T-helper 22 cell (primary cell): ENCODE results near the gene AXIN2.

Experiments used
- DNase-seq: peaks from one replicate; pipeline ENCODE4 v3.0.0-alpha.2; 2020; ENCODE audit warnings: low read depth

AXIN2 gene

DNA sequence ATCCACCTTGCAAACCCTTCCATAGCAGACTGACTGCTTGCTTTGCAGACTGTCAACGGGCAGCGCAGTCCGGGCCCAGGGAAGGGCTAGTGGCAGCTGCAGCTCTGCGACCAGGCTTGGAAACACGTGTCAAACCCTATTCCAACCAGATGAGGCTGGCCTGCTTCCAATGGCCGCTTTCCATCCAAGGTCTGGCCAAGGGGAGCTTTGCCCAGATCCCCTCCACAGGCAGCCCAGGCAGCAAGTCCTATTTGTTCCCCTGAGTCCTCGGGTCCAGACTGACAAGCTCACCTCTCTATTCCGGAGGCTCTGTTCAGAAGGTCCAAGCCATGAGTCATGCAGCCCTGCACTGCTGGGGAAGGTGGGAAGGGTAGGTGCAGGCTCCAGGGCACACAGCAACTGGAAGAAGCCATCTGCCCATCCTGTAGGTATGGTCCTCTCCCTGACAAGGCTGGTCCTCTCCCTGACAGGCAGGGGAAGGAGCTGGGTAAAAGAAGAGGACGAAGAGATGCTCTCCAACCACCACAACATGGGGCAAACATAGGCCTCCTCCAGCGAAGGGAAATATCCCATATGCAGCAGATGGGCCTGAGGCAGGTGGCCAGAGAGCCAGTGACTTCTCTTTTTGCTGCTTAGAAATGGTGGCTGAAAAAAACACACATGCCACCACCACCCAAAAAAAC, 22.6 kb upstream of the AXIN2 start:
- no peak for DNase-seq

GRCh38 chr17:65576939-65577338, 15.5 kb upstream of the AXIN2 start:
- DNase-seq, result no peak

DNA sequence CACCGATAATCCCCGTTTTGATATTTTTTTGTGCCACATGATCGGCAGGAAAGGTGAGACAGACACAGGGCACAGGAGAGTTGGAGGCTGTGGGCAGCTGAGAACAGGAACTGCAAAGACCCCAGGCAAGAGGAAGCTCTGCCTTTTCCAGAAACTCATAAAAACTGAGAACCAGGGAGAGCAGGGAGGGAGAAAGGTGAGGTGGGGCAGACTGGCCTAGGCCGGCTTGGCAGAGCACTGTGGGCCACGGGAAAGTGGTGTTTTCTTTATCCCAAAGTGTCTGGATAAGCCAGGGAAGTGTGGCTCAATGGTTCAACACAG, 11.8 kb upstream of the AXIN2 start:
- DNase-seq, result no peak

DNA sequence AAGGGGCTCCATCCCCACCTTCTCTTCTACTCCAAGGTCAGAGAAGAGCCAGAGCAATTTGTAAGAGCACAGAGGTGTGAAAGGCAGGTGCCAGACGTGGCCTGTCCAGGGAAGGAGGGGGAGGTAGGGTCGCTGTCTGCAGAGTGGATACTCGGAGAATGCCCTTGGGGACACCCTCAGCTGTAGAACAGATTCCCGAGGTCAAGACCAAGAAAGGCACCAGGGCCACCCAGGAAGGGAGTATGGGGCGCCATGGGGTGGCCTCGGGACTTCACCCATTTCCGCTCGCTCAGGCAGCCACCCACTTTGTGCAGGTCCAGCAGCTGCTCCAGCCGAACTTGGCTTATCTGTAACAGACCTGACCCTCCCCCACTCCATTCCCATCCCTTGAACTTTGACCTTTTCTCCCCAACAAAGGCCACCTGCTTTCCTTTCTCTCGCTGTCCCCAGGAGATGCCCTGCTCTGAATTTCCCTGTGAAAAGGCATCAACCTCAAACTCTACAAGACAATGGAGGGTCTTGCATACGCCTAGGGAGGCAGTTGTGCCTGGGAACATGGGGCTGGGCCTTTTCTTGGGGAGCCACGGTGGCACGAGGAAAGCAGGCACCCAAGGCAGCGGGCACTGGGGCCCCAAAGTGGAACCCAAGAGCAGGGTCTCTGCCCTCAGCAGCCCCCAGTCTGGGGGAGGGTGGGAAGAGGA, 11.3 kb upstream of the AXIN2 start:
- no peak for DNase-seq

DNA sequence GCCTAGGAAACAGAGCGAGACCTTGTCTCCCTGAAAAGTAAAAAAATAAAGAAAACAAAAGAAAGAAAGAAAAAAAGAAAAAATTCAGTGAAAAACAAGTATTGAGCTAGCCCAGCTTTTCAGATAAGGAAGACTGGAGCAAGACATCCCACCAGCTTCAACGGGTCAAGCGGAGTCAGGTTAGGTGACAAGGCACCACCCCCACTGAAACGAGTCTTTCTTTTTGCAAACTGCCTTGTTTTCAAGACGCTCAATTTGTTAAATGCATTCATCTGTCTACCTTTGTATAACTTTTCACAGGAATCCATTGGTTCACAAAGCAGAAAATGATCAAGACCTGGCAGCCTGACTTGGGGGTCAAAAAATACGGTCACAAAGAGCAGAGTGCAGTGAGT, 10.7 kb upstream of the AXIN2 start:
- no peak for DNase-seq

- no peak for DNase-seq
Measured at GRCh38 chr17:65568918-65569317, 7.5 kb upstream of the AXIN2 start.

GRCh38 chr17:65567566-65567965, 6.1 kb upstream of the AXIN2 start:
- DNase-seq, result no peak

DNA sequence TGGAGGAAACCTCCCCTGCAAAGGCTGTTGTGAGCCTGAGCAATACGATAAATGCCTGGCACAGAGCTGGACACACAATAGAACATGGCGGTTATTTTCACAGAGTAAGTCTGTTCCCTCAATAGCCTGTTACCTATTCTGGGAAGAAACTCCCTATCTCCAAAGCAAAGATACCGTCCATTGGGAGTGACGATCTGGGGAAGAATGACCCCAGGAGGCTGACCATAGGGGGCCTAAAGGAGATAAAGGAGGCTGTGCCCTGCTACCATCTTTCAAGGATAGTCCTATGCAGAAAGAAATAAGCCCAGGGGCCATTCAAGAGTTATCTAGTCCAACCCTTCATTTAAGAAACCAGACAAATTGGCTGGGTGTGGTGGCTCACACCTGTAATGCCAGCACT, 4.1 kb upstream of the AXIN2 start:
- no peak for DNase-seq

DNA sequence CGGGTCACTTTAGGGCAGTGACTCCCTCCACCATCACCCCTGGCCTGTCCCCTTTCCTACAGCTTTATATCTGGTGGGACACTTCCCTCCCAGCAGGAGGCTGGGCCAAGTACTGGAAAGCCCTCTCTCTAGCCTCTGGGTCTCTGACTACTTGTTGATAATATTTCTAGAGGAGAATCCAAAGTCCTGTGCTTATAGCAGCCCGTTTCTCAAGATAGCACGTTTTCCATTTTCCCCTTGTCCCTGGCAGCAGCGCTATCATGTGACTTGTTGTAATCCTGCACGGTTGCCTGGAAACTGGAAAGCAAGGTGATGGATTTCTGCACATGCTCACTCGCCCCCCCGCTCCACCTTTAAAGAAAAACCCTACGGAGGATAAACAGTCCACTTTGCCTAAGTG, 3.3 kb upstream of the AXIN2 start:
- no peak for DNase-seq

DNA sequence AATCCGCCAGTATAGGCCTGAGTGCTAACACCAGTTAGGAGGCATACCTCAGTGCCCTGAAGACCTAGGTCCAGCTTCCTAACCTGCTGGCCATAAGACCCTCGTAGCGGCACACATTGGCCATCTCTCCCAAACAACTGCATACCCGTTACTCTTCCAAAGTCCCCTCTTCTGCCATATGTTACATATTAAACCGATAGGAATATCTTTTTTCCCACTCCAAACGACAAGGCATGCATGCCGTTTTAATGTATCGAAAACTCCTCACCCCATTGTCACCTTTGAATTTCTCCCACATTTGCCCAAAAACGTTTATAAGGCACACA, 721 bp upstream of the AXIN2 start:
- DNase-seq, result no peak

DNA sequence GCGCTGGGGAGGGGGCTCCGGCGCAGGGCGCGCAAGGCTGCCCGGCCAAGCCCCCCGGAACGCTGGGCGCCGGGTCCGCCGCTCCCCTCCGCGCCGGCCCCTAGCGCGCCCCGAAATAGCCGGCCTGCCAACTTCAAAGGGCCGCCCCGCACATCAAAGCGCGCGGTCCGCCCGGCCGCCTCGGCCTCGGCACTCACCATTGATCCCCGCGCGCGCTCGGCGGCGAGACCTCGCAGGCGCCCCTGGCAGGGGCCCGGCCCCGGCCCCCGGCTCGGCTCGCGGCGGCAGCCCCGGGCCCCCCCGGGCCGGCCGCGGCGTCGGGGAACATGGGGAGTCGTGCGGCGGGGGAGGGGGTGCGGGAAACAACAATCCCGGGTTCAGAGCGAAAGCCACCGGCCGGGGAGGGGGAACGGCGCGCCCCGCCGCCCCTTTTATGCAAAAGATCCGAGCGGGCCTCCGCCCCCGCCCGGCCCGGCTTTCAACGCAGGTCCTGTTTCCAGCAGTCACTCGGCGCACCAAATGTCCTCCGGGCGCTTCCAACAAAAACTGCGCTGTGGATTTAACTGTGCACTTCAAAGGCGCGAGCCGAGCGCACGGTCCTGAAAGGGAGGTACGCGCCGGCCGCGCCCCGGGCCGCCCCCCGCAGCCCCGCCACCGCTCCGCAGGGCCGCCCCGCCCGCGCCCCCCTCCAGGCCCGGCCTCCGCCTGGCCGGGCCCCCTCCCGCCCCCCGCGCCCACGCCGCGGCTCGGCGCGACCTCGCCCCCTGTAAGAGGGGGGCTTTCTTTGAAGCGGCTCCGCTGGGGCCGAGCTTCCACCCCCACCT, 608 bp downstream of the AXIN2 start:
- peak; percentile 74 for DNase-seq

DNA sequence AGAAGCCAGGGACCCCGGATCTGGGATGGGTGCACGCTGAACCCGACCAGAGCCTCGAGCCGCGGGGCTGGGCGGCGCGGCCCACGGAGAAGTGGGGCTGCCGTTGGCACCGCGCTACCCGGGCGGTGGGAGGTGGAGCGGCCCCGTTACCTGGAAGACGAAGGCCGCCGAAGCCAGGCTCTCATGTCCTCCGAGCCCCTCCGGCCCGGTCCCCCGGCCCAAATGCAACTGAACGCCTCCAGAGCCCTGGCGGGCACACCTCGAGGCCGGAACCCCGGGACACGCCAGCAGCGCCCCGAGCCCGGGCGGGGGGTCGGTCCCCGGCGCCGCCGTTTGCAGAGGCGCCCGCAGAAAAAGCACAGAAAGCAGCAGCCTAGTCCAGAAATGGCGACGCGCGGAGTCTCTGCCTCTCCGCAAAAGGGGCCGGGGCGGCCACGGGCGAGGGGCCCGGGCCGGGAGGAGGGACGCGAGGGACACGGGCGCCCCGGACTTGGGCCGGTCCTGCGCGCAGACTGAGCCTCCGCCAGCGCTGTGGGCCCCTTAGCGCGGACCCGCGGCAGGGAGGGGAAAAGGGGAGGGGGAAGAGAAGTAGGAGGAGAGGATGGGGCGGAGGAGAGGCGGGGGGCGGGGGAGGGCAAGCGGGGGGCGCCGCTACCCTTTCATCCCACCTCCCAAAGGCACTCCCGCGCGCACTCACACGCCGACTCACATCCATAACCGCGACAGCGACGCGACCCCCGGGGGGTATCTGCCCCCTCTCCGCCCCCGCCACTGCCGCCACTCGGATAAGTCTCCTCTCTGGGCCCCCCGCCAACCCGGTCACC, 1.4 kb downstream of the AXIN2 start:
- DNase-seq, result peak; percentile 17

- DNase-seq, result no peak
Measured at GRCh38 chr17:65559461-65559803, 2.0 kb downstream of the AXIN2 start.

DNA sequence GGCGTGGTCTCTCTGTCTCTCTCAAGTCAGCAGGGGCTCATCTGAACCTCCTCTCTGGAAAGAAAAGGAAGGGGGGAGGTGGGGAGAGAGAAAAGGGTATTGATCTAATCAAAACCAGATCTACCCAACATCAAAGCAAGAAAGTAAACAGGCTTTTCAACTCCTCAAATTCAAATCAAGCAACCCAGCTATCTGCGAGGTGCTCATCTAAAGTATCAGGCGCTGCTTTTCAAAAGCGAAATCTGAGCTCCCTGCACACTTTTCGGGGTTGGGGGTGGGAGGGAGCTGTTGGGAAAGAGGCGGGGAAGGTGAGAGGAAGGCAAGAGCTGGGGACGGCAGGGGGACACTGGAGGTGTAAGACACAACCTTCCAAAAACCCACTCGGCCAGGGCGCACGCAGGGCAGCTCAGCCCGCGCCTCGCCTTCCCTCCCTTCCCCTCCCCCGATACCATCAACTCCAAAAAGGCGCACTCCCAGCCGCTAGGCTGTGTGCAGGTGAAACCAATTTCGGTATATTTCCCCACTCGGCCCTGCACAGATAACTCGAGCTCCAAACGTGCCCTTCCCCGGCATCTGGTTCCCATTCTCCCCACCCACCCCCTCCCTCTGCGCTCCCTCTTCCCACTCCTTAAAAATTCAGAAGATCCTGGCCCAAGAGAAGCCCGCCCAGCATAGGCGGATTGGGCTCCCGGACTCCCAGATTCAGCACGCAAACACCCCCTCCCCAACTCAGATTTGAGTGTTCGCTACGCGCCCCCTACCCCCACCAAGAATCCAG, 2.6 kb downstream of the AXIN2 start:
- no peak for DNase-seq

GRCh38 chr17:65558311-65558682, 3.2 kb downstream of the AXIN2 start:
- no peak for DNase-seq

GRCh38 chr17:65557349-65558310, 3.8 kb downstream of the AXIN2 start:
- DNase-seq, result peak; percentile 63

DNA sequence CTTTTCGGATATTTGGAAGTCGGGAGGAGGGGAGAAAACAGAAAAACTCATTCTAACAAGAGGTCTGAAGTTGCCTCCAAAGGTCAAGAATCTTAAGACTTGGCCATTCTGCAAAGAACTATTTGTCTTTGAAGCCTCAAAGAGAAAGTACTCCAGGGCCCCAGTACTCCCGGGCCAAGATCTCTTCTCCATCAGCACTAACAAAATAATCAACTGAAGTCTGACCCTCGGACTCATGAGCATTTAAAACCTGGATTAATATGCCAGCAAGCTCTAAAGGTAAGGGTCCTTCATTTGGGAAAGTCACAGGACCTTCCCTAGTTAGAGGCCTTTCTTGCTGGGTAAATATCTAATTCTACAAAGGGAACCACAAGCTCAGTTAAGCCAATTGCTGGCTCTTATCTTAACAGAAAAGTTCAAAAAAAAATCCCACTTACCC, 4.5 kb downstream of the AXIN2 start:
- DNase-seq, result no peak

- peak; percentile 69 for DNase-seq
Measured at GRCh38 chr17:65556014-65556909, 5.2 kb downstream of the AXIN2 start.

GRCh38 chr17:65554553-65555223, 6.8 kb downstream of the AXIN2 start:
- DNase-seq, result no peak
